ENCODE results near the gene SRSF10. TPM values are rescaled to one million over a fixed set of nuclear protein-coding genes. Genes with fewer than 3 reads are reported as not detected.
A peak's percentile ranks its signal among the peaks of the same experiment; 100 is the strongest.

SRSF10 gene
- total and polyA plus RNA-seq, 2 of the 8 experiments (the other 6 are each of a cell fraction or from before 2014, with no cell fraction given), result 155 to 194 TPM

DNA sequence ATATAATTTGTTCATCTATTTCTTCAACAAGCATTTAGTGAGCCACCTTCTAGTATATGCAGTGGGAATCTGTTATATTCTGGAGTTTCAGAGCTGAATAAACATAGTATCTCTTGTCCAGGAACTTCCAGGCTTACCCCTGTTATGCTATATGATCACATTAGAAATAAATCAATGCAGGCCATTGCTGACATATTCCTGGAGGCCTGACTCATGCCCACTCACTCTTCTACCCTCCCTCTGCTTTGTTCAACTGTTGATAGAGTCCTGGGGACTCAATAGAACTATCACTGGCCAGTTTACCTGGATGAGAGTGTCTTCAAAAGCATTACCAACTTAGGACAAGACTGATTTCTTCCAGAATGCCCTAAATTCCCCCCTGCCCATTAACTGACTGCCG lies 29.3 kb upstream of the SRSF10 start:
- Histone ChIP-seq H4K20me1 (replicated peaks in 1 of 2; ENCODE audit: control insufficient read depth in 1 of 2, insufficient read depth in 2 of 2, low read length in 2 of 2) (no peaks in the 10 kb centered on the region), H3K4me1 (replicated peaks in 1 of 4; ENCODE audit: control insufficient read depth in 3 of 4, insufficient read depth in 4 of 4, low read length in 3 of 4) (no peaks in the 10 kb centered on the region; a peak in 2 of 7 replicates), H2BK120ac (replicated peaks; ENCODE audit: low read depth, low read length) (no peak overlapping the region), H3K27me3 (replicated peaks in 1 of 4; ENCODE audit: control insufficient read depth in 3 of 4, extremely low read depth in 1 of 4, insufficient read depth in 3 of 4, low read length in 3 of 4) (no peaks in the 10 kb centered on the region), H4K91ac (replicated peaks; ENCODE audit: insufficient read length, low read length) (no peak overlapping the region), H3K9me3 (ENCODE audit: insufficient read depth in 2 of 2, low read depth in 1 of 2, low read length in 1 of 2) (no peaks in the 10 kb centered on the region), H3K4me2 (ENCODE audit: insufficient read depth in 1 of 2, low read depth in 2 of 2, low read length in 2 of 2) (no peak overlapping the region), H3K4ac (replicated peaks; ENCODE audit: insufficient read length, low read depth, low read length) (no peak overlapping the region), H2AK5ac (ENCODE audit: low read depth, low read length) (no peak overlapping the region), H3K36me3 (ENCODE audit: control insufficient read depth in 2 of 4, insufficient read depth in 4 of 4, low read length in 3 of 4) (no peaks in the 10 kb centered on the region), H3K27ac (ENCODE audit: low read depth, low read length) (no peak overlapping the region), H4K8ac (ENCODE audit: extremely low read depth, insufficient read depth, low read length) (no peak overlapping the region), H3K79me2 (ENCODE audit: control insufficient read depth in 1 of 2, insufficient read depth in 2 of 2, low read length in 2 of 2) (no peaks in the 10 kb centered on the region), H2BK12ac (ENCODE audit: low read depth, low read length) (no peak overlapping the region), H3K18ac (ENCODE audit: extremely low read depth, low read length) (no peak overlapping the region), H4K5ac (ENCODE audit: insufficient read length, low read depth, low read length) (no peak overlapping the region), H3K4me3 (ENCODE audit: extremely low read depth in 1 of 4, insufficient read depth in 2 of 4, low read depth in 3 of 4, low read length in 4 of 4) (no peak overlapping the region), H3K79me1 (ENCODE audit: low read depth, low read length) (no peaks in the 10 kb centered on the region), H3K14ac (ENCODE audit: insufficient read length) (no peak overlapping the region), H2BK20ac (ENCODE audit: low read length) (no peak overlapping the region), H2BK5ac (ENCODE audit: low read depth, low read length) (no peak overlapping the region), H3K23ac (ENCODE audit: insufficient read length) (no peak overlapping the region), H3K56ac (replicated peaks; ENCODE audit: insufficient read length, low read depth, low read length) (no peak overlapping the region), H3K9ac (replicated peaks in 1 of 4; ENCODE audit: extremely low read depth in 1 of 4, low read depth in 3 of 4, low read length in 3 of 4) (no peak overlapping the region), H2AFZ (ENCODE audit: low read length) (0 out of 2 replicates have a peak overlapping the region, but pooled peaks have one; percentile 12), H2BK15ac (ENCODE audit: low read length) (no peak overlapping the region), H3K23me2 (ENCODE audit: low read depth, low read length) (no peaks in the 10 kb centered on the region)
- CTCF ChIA-PET (ENCODE audit: partially characterized antibody), result interaction anchor here (0.8 to 5.4 kb wide), 3 partner anchors 18 to 198 kb away, joined by 3 to 24 read pairs (median 3); no protein-coding TSS in a partner anchor
- POLR2A ChIA-PET (ENCODE audit: partially characterized antibody), result interaction anchor here (1.0 to 1.8 kb wide), 2 partner anchors 29 to 36 kb away, joined by 3 to 4 read pairs; partner anchors contain the start of gene SRSF10
- WGBS, 2 experiments (ENCODE audit: extremely low coverage in 1 of 2, insufficient coverage in 1 of 2, insufficient read length in 1 of 2, insufficient replicate concordance in 2 of 2, low coverage in 1 of 2, low lambda C conversion rate in 2 of 2, missing lambda C conversion rate in 1 of 2), result 89% methylated on average over 1 of the region's 1 CpG; no CpG with 5 or more reads in 1 of the 2 experiments
- TF ChIP-seq FOSL1 (IDR thresholded peaks at IDR 0.05; ENCODE audit: insufficient read depth, low read depth, low read length) (no peak), MAFK (IDR thresholded peaks at IDR 0.05; ENCODE audit: low read depth, low read length) (no peak), JUND (IDR thresholded peaks at IDR 0.05; ENCODE audit: low read length) (0 out of 2 replicates have a peak, but pooled peaks have one; percentile 14), SP4 (IDR thresholded peaks at IDR 0.05; ENCODE audit: low read length) (no peak), SIRT6 (IDR thresholded peaks at IDR 0.05; ENCODE audit: low read length) (no peak)
- TF ChIP-seq, protein P1, sequence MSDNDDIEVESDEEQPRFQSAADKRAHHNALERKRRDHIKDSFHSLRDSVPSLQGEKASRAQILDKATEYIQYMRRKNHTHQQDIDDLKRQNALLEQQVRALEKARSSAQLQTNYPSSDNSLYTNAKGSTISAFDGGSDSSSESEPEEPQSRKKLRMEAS (IDR thresholded peaks at IDR 0.05), result no peak
- no peak for DNase-seq (ENCODE audit: low read depth in 1 of 2, low spot score in 2 of 2)
- no peak for FAIRE-seq

Data from H1 (cell line).